HepG2 (cell line): ENCODE data around the gene VPS11. TPM values are rescaled to one million over a fixed set of nuclear protein-coding genes. Genes with fewer than 3 reads are reported as not detected.

ENCODE experiments used
- BCL3 ChIP-seq: sonication (generic); formaldehyde crosslinking; IDR thresholded peaks from 2 replicates; pipeline ENCODE4 v1.5.1; 2020; ENCODE audit warnings: mild to moderate bottlenecking, missing genetic modification reagents, moderate library complexity
- DNMT1 ChIP-seq: sonication (generic); formaldehyde crosslinking; IDR thresholded peaks from 2 replicates; pipeline ENCODE4 v1.5.1; 2020; ENCODE audit warnings: mild to moderate bottlenecking, missing genetic modification reagents
- EP300 ChIP-seq, 3 experiments: sonication (generic) in 1 of 3; formaldehyde crosslinking in 1 of 3; IDR thresholded peaks; 2 replicates each; pipeline versions ENCODE4 v1.5.1 to v1.6.1; 2011 to 2020; ENCODE audit warnings: low read depth in 2 of 3, low read length in 2 of 3, borderline replicate concordance in 1 of 3, improper control_type of control experiment in 1 of 3, mild to moderate bottlenecking in 1 of 3, missing genetic modification reagents in 1 of 3, moderate library complexity in 1 of 3
- KAT2B ChIP-seq: fragments of 150-350 bp; IDR thresholded peaks from 2 replicates; pipeline ENCODE4 v1.6.1; 2014; ENCODE audit warnings: low read depth, low read length, borderline replicate concordance
- LBX2 ChIP-seq: sonication (generic); formaldehyde crosslinking; IDR thresholded peaks from 2 replicates; pipeline ENCODE4 v1.5.0; 2020; ENCODE audit warnings: missing genetic modification reagents, mild to moderate bottlenecking, borderline replicate concordance
- MTF1 ChIP-seq: sonication (generic); formaldehyde crosslinking; IDR thresholded peaks from 2 replicates; pipeline ENCODE4 v1.5.0; 2020; ENCODE audit warnings: missing genetic modification reagents
- PCBP2 ChIP-seq: fragments of 200-400 bp; formaldehyde crosslinking; optimal IDR thresholded peaks from 2 replicates; pipeline ENCODE3; 2018; ENCODE audit warnings: low read length, low read depth; ENCODE audit not compliant: poor library complexity, severe bottlenecking
- PTBP1 ChIP-seq: fragments of 200-400 bp; formaldehyde crosslinking; IDR thresholded peaks from 2 replicates; pipeline ENCODE4 v1.6.1; 2018; ENCODE audit warnings: low read length, low read depth; ENCODE audit not compliant: poor library complexity, severe bottlenecking
- SNRNP70 ChIP-seq: fragments of 200-400 bp; formaldehyde crosslinking; IDR thresholded peaks from 2 replicates; pipeline ENCODE4 v1.6.1; 2017; ENCODE audit warnings: mild to moderate bottlenecking, low read depth, low read length, moderate library complexity
- TBX3 ChIP-seq: fragments of 450-650 bp; IDR thresholded peaks from 2 replicates; pipeline ENCODE4 v1.6.1; 2017; ENCODE audit warnings: antibody characterized with exemption, mild to moderate bottlenecking, inconsistent platforms, borderline replicate concordance
- YY1 ChIP-seq: IDR thresholded peaks from 2 replicates; pipeline ENCODE4 v1.6.1; 2011; ENCODE audit warnings: low read length, low read depth, moderate library complexity, mild to moderate bottlenecking; ENCODE audit not compliant: insufficient read depth, insufficient replicate concordance
- ZBTB1 ChIP-seq: sonication (generic); formaldehyde crosslinking; IDR thresholded peaks from 2 replicates; pipeline ENCODE4 v1.4.0; 2020; ENCODE audit warnings: missing genetic modification reagents, borderline replicate concordance
- ZNF34 ChIP-seq: sonication (generic); formaldehyde crosslinking; IDR thresholded peaks from 2 replicates; pipeline ENCODE4 v1.4.0; 2020; ENCODE audit warnings: mild to moderate bottlenecking, missing genetic modification reagents, borderline replicate concordance
- ZNF800 ChIP-seq: sonication (generic); formaldehyde crosslinking; IDR thresholded peaks from 2 replicates; pipeline ENCODE4 v1.4.0; 2020; ENCODE audit warnings: missing genetic modification reagents
- ZUFSP ChIP-seq: sonication (generic); formaldehyde crosslinking; IDR thresholded peaks from 2 replicates; pipeline ENCODE4 v1.9.0; 2021; ENCODE audit warnings: missing genetic modification reagents, mild to moderate bottlenecking, borderline replicate concordance
- polyA plus RNA-seq, 8 experiments: library from polyadenylated mRNA; depleted of rRNA in 3 of 8; stranded (reverse) in 7 of 8; unstranded in 1 of 8; fragments of >200 nt; fragmentation: Illumina TruSeq in 4 of 8; extraction: Trizol in 4 of 8; gene quantifications; 2 replicates each; pipeline versions ENCODE4 v1.2.1 to v1.2.3, GENCODE V29; 2011 to 2016; ENCODE audit warnings: low read depth in 4 of 8, missing spikeins in 1 of 8, mixed read lengths in 1 of 8; ENCODE audit not compliant: insufficient read depth in 1 of 8
- total RNA-seq, 5 experiments: library from RNA; depleted of rRNA; stranded (reverse); fragments of >200 nt; fragmentation: Illumina TruSeq; extraction: Trizol; gene quantifications; 2 replicates each; pipeline ENCODE4 v1.2.3, GENCODE V29; 2016; ENCODE audit warnings: low read depth in 1 of 5
- TF ChIP-seq, protein P1 (sequence below): sonication (generic); formaldehyde crosslinking; IDR thresholded peaks from 2 replicates; pipeline ENCODE4 v1.5.1; 2020; ENCODE audit warnings: mild to moderate bottlenecking, missing genetic modification reagents, borderline replicate concordance

The VPS11 gene
- total and polyA plus RNA-seq, 2 of the 13 experiments (the other 11 are each of a cell fraction or from before 2014, with no cell fraction given), result 13.7 to 21.6 TPM

DNA sequence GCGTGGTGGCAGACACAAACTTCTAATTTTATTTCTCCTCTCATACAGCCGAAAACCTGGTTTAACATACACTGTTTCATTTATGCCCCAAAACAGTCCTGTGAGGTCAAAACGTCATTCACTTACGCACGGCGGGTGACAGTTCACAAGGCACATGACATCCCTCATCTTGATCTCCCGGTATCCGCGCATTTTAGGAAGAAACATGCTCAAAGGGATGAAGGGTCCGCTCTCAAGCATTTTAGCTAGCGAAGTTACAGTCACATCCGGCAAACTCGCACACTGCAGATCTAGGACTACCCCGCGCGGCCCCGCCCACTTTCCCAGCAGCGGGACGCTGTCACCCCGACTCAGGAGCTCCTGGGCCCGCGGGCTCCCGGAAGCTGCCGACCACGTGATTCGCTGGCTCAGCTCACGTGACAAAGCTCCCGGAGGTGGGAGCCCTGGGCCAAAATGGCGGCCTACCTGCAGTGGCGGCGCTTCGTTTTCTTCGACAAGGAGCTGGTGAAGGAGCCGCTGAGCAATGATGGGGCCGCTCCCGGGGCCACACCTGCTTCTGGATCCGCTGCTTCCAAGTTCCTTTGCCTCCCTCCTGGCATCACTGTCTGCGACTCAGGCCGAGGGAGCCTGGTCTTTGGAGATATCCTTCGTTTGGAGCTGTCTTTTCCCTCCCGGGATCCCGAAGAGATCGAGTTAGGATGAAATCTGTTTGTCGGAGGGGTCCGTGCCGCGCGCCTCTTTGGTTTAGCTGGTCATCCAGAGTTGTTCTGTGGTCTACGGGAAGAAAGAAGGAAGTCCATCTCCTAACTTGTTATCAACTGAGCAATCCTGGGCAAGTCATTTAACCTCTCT is at the start of gene VPS11 (continued):
- no peak for TF ChIP-seq PTBP1
- TF ChIP-seq SNRNP70, result no peak
- TF ChIP-seq, protein P1, sequence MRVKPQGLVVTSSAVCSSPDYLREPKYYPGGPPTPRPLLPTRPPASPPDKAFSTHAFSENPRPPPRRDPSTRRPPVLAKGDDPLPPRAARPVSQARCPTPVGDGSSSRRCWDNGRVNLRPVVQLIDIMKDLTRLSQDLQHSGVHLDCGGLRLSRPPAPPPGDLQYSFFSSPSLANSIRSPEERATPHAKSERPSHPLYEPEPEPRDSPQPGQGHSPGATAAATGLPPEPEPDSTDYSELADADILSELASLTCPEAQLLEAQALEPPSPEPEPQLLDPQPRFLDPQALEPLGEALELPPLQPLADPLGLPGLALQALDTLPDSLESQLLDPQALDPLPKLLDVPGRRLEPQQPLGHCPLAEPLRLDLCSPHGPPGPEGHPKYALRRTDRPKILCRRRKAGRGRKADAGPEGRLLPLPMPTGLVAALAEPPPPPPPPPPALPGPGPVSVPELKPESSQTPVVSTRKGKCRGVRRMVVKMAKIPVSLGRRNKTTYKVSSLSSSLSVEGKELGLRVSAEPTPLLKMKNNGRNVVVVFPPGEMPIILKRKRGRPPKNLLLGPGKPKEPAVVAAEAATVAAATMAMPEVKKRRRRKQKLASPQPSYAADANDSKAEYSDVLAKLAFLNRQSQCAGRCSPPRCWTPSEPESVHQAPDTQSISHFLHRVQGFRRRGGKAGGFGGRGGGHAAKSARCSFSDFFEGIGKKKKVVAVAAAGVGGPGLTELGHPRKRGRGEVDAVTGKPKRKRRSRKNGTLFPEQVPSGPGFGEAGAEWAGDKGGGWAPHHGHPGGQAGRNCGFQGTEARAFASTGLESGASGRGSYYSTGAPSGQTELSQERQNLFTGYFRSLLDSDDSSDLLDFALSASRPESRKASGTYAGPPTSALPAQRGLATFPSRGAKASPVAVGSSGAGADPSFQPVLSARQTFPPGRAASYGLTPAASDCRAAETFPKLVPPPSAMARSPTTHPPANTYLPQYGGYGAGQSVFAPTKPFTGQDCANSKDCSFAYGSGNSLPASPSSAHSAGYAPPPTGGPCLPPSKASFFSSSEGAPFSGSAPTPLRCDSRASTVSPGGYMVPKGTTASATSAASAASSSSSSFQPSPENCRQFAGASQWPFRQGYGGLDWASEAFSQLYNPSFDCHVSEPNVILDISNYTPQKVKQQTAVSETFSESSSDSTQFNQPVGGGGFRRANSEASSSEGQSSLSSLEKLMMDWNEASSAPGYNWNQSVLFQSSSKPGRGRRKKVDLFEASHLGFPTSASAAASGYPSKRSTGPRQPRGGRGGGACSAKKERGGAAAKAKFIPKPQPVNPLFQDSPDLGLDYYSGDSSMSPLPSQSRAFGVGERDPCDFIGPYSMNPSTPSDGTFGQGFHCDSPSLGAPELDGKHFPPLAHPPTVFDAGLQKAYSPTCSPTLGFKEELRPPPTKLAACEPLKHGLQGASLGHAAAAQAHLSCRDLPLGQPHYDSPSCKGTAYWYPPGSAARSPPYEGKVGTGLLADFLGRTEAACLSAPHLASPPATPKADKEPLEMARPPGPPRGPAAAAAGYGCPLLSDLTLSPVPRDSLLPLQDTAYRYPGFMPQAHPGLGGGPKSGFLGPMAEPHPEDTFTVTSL, result no peak
- TF ChIP-seq EP300 (IDR thresholded peaks at IDR 0.05; ENCODE audit: low read depth in 2 of 2, low read length in 2 of 2), result peak in 1 of 2 experiments; percentile 20; a peak in 1 of 4 replicates
- TF ChIP-seq EP300 (CRISPR knock-in tag; IDR thresholded peaks at IDR 0.05; ENCODE audit: borderline replicate concordance), result no peak
- no peak for TF ChIP-seq KAT2B
- no peak for TF ChIP-seq ZNF34 (CRISPR knock-in tag)
- no peak for TF ChIP-seq MTF1 (CRISPR knock-in tag)
- TF ChIP-seq ZBTB1, result no peak
- TF ChIP-seq YY1, result peak; percentile 98
- no peak for TF ChIP-seq PCBP2
- no peak for TF ChIP-seq ZNF800
- no peak for TF ChIP-seq LBX2 (CRISPR knock-in tag)
- no peak for TF ChIP-seq DNMT1 (CRISPR knock-in tag)
- TF ChIP-seq ZUFSP, result no peak
- no peak for TF ChIP-seq TBX3
- TF ChIP-seq BCL3 (CRISPR knock-in tag), result no peak
